ENCODE data around the gene CCDC192.

DNA sequence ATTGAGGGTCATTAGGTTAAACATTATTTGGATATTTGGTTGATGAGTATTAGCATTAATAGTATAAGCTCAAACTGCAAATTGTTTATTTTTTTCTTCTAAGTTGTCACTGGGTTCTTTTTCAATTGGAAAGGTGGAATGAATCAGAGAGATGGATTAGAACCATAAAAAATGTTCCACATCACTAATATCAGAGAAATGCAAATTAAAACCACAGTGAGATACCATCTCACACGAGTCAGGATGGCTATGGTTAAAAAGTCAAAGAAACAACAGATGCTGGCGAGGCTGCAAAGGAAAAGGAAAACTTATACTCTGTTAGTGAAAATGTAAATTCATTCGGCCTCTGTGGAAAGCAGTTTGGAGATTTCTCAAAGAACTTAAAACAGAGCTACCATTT is 122.8 kb downstream of the CCDC192 start:
- TF ChIP-seq, protein P1, sequence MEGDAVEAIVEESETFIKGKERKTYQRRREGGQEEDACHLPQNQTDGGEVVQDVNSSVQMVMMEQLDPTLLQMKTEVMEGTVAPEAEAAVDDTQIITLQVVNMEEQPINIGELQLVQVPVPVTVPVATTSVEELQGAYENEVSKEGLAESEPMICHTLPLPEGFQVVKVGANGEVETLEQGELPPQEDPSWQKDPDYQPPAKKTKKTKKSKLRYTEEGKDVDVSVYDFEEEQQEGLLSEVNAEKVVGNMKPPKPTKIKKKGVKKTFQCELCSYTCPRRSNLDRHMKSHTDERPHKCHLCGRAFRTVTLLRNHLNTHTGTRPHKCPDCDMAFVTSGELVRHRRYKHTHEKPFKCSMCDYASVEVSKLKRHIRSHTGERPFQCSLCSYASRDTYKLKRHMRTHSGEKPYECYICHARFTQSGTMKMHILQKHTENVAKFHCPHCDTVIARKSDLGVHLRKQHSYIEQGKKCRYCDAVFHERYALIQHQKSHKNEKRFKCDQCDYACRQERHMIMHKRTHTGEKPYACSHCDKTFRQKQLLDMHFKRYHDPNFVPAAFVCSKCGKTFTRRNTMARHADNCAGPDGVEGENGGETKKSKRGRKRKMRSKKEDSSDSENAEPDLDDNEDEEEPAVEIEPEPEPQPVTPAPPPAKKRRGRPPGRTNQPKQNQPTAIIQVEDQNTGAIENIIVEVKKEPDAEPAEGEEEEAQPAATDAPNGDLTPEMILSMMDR (IDR thresholded peaks at IDR 0.05) = no peak
- TF ChIP-seq POLR2A (IDR thresholded peaks at IDR 0.05) = no peak
